ENCODE measurements around the gene GP1BB.

The GP1BB gene

GRCh38 chr22:19735665-19736510, 12.5 kb downstream of the GP1BB start:
- DNase-seq = no peak
- in situ Hi-C loops (cut with HindIII; ENCODE audit: low pct_ligation_motif_present, low pct_unique_long_range_greater_than_20kb, low sequenced_read_pairs) = no loop called here

- no peak for DNase-seq
- in situ Hi-C loops (cut with HindIII; ENCODE audit: low pct_ligation_motif_present, low pct_unique_long_range_greater_than_20kb, low sequenced_read_pairs) = no loop called here
Measured at GRCh38 chr22:19737846-19738663, 14.7 kb downstream of the GP1BB start.

- DNase-seq = no peak
Measured at GRCh38 chr22:19738664-19739447, 15.5 kb downstream of the GP1BB start.

GRCh38 chr22:19739448-19739895, 16.1 kb downstream of the GP1BB start:
- no peak for DNase-seq
- in situ Hi-C loops (cut with HindIII; ENCODE audit: low pct_ligation_motif_present, low pct_unique_long_range_greater_than_20kb, low sequenced_read_pairs) = no loop called here

More at GRCh38 chr22:19738664-19739447, 15.5 kb downstream of the GP1BB start:
- in situ Hi-C loops (cut with HindIII; ENCODE audit: low pct_ligation_motif_present, low pct_unique_long_range_greater_than_20kb, low sequenced_read_pairs) = no loop called here

- in situ Hi-C loops (cut with HindIII; ENCODE audit: low pct_ligation_motif_present, low pct_unique_long_range_greater_than_20kb, low sequenced_read_pairs) = no loop called here
- no peak for DNase-seq
Measured at GRCh38 chr22:19739911-19740449, 16.6 kb downstream of the GP1BB start.

- no peak for DNase-seq
Measured at GRCh38 chr22:19740586-19740985, 17.2 kb downstream of the GP1BB start.

GRCh38 chr22:19741053-19741452, 17.7 kb downstream of the GP1BB start:
- in situ Hi-C loops (cut with HindIII; ENCODE audit: low pct_ligation_motif_present, low pct_unique_long_range_greater_than_20kb, low sequenced_read_pairs) = no loop called here
- DNase-seq = no peak

More at GRCh38 chr22:19740586-19740985, 17.2 kb downstream of the GP1BB start:
- in situ Hi-C loops (cut with HindIII; ENCODE audit: low pct_ligation_motif_present, low pct_unique_long_range_greater_than_20kb, low sequenced_read_pairs) = no loop called here

- in situ Hi-C loops (cut with HindIII; ENCODE audit: low pct_ligation_motif_present, low pct_unique_long_range_greater_than_20kb, low sequenced_read_pairs) = no loop called here
- no peak for DNase-seq
Measured at GRCh38 chr22:19742160-19743066, 19.1 kb downstream of the GP1BB start.

GRCh38 chr22:19743081-19743480, 19.7 kb downstream of the GP1BB start:
- DNase-seq = no peak
- in situ Hi-C loops (cut with HindIII; ENCODE audit: low pct_ligation_motif_present, low pct_unique_long_range_greater_than_20kb, low sequenced_read_pairs) = no loop called here

- DNase-seq = no peak
- in situ Hi-C loops (cut with HindIII; ENCODE audit: low pct_ligation_motif_present, low pct_unique_long_range_greater_than_20kb, low sequenced_read_pairs) = no loop called here
Measured at GRCh38 chr22:19743651-19744050, 20.3 kb downstream of the GP1BB start.

GRCh38 chr22:19744350-19745006, 21.1 kb downstream of the GP1BB start:
- in situ Hi-C loops (cut with HindIII; ENCODE audit: low pct_ligation_motif_present, low pct_unique_long_range_greater_than_20kb, low sequenced_read_pairs) = no loop called here

GRCh38 chr22:19745155-19746101, 22.1 kb downstream of the GP1BB start:
- in situ Hi-C loops (cut with HindIII; ENCODE audit: low pct_ligation_motif_present, low pct_unique_long_range_greater_than_20kb, low sequenced_read_pairs) = no loop called here

More at GRCh38 chr22:19744350-19745006, 21.1 kb downstream of the GP1BB start:
- no peak for DNase-seq

GRCh38 chr22:19746726-19747125, 23.4 kb downstream of the GP1BB start:
- in situ Hi-C loops (cut with HindIII; ENCODE audit: low pct_ligation_motif_present, low pct_unique_long_range_greater_than_20kb, low sequenced_read_pairs) = no loop called here
- no peak for DNase-seq

More at GRCh38 chr22:19745155-19746101, 22.1 kb downstream of the GP1BB start:
- no peak for DNase-seq

GRCh38 chr22:19747551-19747950, 24.2 kb downstream of the GP1BB start:
- in situ Hi-C loops (cut with HindIII; ENCODE audit: low pct_ligation_motif_present, low pct_unique_long_range_greater_than_20kb, low sequenced_read_pairs) = no loop called here

GRCh38 chr22:19748139-19748538, 24.8 kb downstream of the GP1BB start:
- in situ Hi-C loops (cut with HindIII; ENCODE audit: low pct_ligation_motif_present, low pct_unique_long_range_greater_than_20kb, low sequenced_read_pairs) = no loop called here
- DNase-seq = no peak

More at GRCh38 chr22:19747551-19747950, 24.2 kb downstream of the GP1BB start:
- DNase-seq = no peak

Measured in ACHN (cell line).